Kidney (tissue), 14 donors: ENCODE results near the gene AKAIN1. TPM values are rescaled to one million over a fixed set of nuclear protein-coding genes. Genes with fewer than 3 reads are reported as not detected.

Source experiments
- DNase-seq, 5 donors: peaks; one replicate each; pipeline ENCODE4 v3.0.0-alpha.2; 2013 to 2020
- FAIRE-seq: peaks from 2 replicates; lab custom pipeline; 2012; peaks lifted over from hg19 to GRCh38; lab: Jason Lieb, UNC
- H3K27ac ChIP-seq, 2 donors: one replicate each; pipeline ENCODE4 v1.7.0; 2013; ENCODE audit warnings: low read depth in 2 of 2, low read length in 2 of 2, inconsistent platforms in 1 of 2
- H3K27me3 ChIP-seq: one replicate; pipeline ENCODE4 v1.7.1; 2013; ENCODE audit warnings: low read length, inconsistent platforms; ENCODE audit not compliant: control insufficient read depth, insufficient read depth
- H3K36me3 ChIP-seq, 3 donors: one replicate each; pipeline versions ENCODE4 v1.7.0 to v1.7.1; 2013; ENCODE audit warnings: low read length in 3 of 3, control low read depth in 1 of 3, inconsistent platforms in 1 of 3; ENCODE audit not compliant: insufficient read depth in 3 of 3, control insufficient read depth in 2 of 3
- H3K4me1 ChIP-seq, 3 donors: one replicate each; pipeline versions ENCODE4 v1.7.0 to v1.7.1; 2013; ENCODE audit warnings: low read length in 3 of 3, inconsistent platforms in 1 of 3, low read depth in 1 of 3; ENCODE audit not compliant: control insufficient read depth in 2 of 3, insufficient read depth in 2 of 3
- H3K4me3 ChIP-seq, 3 donors: one replicate each; pipeline versions ENCODE4 v1.7.0 to v1.8.1; 2013; ENCODE audit warnings: low read length in 3 of 3, control low read depth in 1 of 3, inconsistent platforms in 1 of 3
- H3K9ac ChIP-seq, 3 donors: one replicate each; pipeline versions ENCODE4 v1.7.0 to v1.7.1; 2013; ENCODE audit warnings: low read length in 3 of 3, control low read depth in 1 of 3, inconsistent platforms in 1 of 3
- H3K9me3 ChIP-seq, 3 donors: one replicate each; pipeline versions ENCODE4 v1.7.0 to v1.7.1; 2013; ENCODE audit warnings: low read length in 3 of 3, control low read depth in 1 of 3, inconsistent platforms in 1 of 3; ENCODE audit not compliant: control insufficient read depth in 2 of 3, insufficient read depth in 1 of 3
- intact Hi-C: fragments of 100-400 bp; cut with DNase I; formaldehyde crosslinking; loops from one replicate; pipeline ENCODE4 v1.11.1; 2022
- polyA plus RNA-seq: library from polyadenylated mRNA; stranded (reverse); fragments of 350-450 nt; fragmentation: Illumina TruSeq; extraction: RNeasy Lipid Tissue Mini Kit (QIAGEN cat#74804); gene quantifications from one replicate; pipeline ENCODE4 v1.2.3, GENCODE V29; 2014; ENCODE audit warnings: low read depth, low replicate concordance; ENCODE audit not compliant: insufficient read depth
- total RNA-seq: library from RNA; stranded (reverse); fragmentation: NEBNext Ultra II Directional; extraction: Animal tissue kit (Norgen Biotek cat#: 25700); gene quantifications from one replicate; pipeline ENCODE4 v1.2.1, GENCODE V29; 2021
- TF ChIP-seq, protein P1 (sequence below): IDR thresholded peaks from 3 replicates; pipeline ENCODE4 v1.5.1; 2012; ENCODE audit warnings: mild to moderate bottlenecking, moderate library complexity, borderline replicate concordance; ENCODE audit not compliant: insufficient read depth; ENCODE audit errors: extremely low read depth
- donor health status: control.
- donor health status: control.
- donor health status: control.
- donor health status: control.
- donor health status: control.
- donor health status: DM: yes; HTN: yes; CAD: no.
- donor health status: Normal renal cell carcinoma (clear cell type).

Gene AKAIN1
- total and polyA plus RNA-seq, 2 donors from 2014 or later, result not detected

DNA sequence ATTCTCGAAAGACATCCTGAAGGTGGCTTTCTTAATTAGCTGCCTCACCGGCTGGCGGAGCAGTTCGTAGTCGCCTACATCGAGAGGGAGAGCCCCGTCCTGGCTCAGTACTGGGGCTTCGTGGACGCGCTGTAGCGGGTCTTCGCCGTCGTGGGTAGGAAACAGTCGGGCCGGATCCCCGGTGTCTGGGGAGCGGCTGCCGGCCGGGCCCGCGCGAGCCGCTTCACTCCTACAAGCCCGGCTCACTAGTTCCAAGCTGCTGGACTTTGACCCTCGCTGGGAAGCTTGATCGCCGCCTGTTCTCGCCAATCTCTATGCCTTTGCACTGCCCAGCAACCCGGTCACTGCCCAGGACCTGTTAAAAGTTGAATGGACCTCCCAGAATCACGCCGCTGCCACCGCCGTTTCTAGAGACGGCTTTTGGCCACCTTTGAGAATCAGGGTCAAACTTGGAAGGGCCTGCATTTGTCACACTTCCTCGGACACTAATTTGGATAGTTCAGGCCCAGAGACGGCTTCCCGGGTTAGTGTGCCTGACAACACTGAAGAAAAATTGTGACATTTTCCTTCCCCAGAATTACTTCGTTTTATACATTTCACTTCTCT, 41.4 kb upstream of the AKAIN1 start:
- peak overlapping the region; percentile 70 to 88 (median 88) for H3K9ac ChIP-seq
- H3K27ac ChIP-seq, result peak overlapping the region; percentile 99 to 100
- H3K9me3 ChIP-seq, result no peaks in the 10 kb centered on the region
- peaks cover 0 to 8% (median 2%) of the 10 kb centered on the region in 3 donors for H3K4me1 ChIP-seq
- no peaks in the 10 kb centered on the region for H3K27me3 ChIP-seq
- H3K36me3 ChIP-seq, result peaks cover 0 to 10% (median 3%) of the 10 kb centered on the region in 3 donors
- H3K4me3 ChIP-seq, result peak overlapping the region; percentile 92 to 96 (median 95)
- intact Hi-C loops, result no loop called here
- peak; percentile 55 to 83 (median 75) for DNase-seq
- FAIRE-seq, result no peak
- TF ChIP-seq, protein P1, sequence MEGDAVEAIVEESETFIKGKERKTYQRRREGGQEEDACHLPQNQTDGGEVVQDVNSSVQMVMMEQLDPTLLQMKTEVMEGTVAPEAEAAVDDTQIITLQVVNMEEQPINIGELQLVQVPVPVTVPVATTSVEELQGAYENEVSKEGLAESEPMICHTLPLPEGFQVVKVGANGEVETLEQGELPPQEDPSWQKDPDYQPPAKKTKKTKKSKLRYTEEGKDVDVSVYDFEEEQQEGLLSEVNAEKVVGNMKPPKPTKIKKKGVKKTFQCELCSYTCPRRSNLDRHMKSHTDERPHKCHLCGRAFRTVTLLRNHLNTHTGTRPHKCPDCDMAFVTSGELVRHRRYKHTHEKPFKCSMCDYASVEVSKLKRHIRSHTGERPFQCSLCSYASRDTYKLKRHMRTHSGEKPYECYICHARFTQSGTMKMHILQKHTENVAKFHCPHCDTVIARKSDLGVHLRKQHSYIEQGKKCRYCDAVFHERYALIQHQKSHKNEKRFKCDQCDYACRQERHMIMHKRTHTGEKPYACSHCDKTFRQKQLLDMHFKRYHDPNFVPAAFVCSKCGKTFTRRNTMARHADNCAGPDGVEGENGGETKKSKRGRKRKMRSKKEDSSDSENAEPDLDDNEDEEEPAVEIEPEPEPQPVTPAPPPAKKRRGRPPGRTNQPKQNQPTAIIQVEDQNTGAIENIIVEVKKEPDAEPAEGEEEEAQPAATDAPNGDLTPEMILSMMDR, result no peak

DNA sequence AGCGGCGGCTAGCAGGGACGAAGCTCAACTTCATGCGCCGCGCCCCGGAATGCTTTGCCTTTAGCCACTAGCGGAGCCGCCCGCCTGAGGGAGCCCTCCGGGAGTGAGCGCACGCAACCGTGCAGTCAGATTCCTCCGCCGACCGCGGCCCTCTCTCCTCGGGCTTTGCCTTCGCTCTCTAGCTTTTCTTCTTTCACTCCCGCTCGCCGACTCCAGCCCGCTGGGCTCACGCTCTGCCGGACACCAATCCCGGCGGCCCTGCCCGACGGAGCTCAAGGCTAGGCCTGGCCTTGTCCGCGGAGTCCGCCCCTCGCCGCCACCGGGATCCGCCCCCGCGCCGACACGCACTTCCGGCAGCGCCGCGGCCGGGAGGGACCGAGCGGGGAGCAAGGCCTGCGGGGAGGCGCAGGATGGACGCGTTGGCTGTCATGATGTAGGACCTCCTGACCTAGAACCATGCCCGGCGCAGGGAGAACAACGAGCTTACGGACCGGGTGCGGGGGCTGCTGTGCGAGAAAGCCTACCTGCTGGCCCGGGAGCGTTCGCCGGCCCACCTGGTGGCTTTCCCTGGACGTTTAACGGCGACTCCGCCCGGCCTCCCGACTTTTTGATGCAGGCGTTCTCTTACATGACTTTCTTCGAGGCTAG, 40.8 kb upstream of the AKAIN1 start:
- peaks cover 0 to 10% (median 3%) of the 10 kb centered on the region in 3 donors for H3K36me3 ChIP-seq
- H3K27me3 ChIP-seq, result no peaks in the 10 kb centered on the region
- peaks cover 0 to 8% (median 2%) of the 10 kb centered on the region in 3 donors for H3K4me1 ChIP-seq
- intact Hi-C loops, result no loop called here
- no peak for FAIRE-seq
- TF ChIP-seq, protein P1, result no peak
- H3K4me3 ChIP-seq, result peak overlapping the region; percentile 92 to 96 (median 95)
- peak overlapping the region; percentile 70 to 88 (median 88) for H3K9ac ChIP-seq
- DNase-seq, result peak; percentile 93 to 97 (median 95)
- H3K9me3 ChIP-seq, result no peaks in the 10 kb centered on the region
- peak overlapping the region; percentile 99 to 100 for H3K27ac ChIP-seq

DNA sequence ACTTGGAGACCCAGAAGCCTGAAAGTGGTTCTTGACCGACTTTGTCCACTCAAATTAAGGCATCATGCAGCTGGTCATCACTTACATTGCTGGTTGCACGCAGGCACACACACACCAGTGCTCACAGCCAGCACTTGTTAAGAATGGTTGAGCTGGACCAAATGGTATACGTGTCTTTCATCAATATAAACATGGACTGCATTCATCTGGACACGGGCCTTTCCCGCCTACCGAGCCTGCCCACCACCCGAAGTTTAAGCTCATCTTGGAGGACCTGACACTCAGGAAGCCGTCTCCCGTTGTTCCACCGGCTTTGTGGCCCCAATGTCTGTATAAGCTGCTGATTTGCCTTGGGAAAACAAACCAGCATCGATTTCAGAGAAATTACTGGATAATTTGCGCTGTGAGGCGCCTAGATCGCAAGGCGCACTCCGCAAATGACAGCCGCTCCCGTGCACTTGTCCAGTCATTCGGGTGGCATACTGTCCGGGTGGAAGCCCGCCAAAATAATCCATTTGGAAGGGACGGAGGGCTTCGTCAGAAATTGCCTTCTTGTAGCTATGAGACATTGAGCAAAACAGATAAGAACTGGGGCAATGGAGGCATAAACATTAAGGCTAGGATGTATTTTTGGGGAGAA, 40.1 kb upstream of the AKAIN1 start:
- H3K27ac ChIP-seq, result peak overlapping the region; percentile 99 to 100
- peak overlapping the region; percentile 92 to 96 (median 95) for H3K4me3 ChIP-seq
- TF ChIP-seq, protein P1, result no peak
- no peaks in the 10 kb centered on the region for H3K9me3 ChIP-seq
- H3K9ac ChIP-seq, result peak overlapping the region; percentile 70 to 88 (median 88)
- FAIRE-seq (no peak), DNase-seq (peak in 3 of 5 donors; percentile 36 to 68 (median 64))
- peaks cover 0 to 8% (median 2%) of the 10 kb centered on the region in 3 donors for H3K4me1 ChIP-seq
- H3K36me3 ChIP-seq, result peaks cover 0 to 6% (median 0%) of the 10 kb centered on the region in 3 donors
- intact Hi-C loops, result no loop called here
- no peaks in the 10 kb centered on the region for H3K27me3 ChIP-seq
